LNCaP clone FGC (cell line): ENCODE results near the gene MTR.

Experiments used
- DNase-seq: peaks from one replicate; pipeline ENCODE4 v3.0.0-alpha.2; 2011; ENCODE audit warnings: low read depth
- H3K4me3 ChIP-seq: 2 replicates; pipeline ENCODE4 v1.5.1; 2011; ENCODE audit warnings: mild to moderate bottlenecking, low read depth, low read length, control low read depth
- CTCF ChIP-seq: IDR thresholded peaks from 2 replicates; pipeline ENCODE4 v1.5.1; 2012; ENCODE audit warnings: mild to moderate bottlenecking; ENCODE audit not compliant: control insufficient read depth, insufficient read depth; ENCODE audit errors: extremely low read depth

MTR gene

GRCh38 chr1:236751935-236752334 is 43.2 kb upstream of the MTR start:
- H3K4me3 ChIP-seq: no peak overlapping the region
- no peak for TF ChIP-seq CTCF
- no peak for DNase-seq

GRCh38 chr1:236753516-236753915 is 41.6 kb upstream of the MTR start:
- no peak for DNase-seq
- no peak overlapping the region for H3K4me3 ChIP-seq
- TF ChIP-seq CTCF: peak; percentile 85

- no peak for TF ChIP-seq CTCF
- DNase-seq: no peak
- no peak overlapping the region for H3K4me3 ChIP-seq
Measured at GRCh38 chr1:236753964-236754363, 41.1 kb upstream of the MTR start.

GRCh38 chr1:236754525-236755210 is 40.4 kb upstream of the MTR start:
- DNase-seq: no peak
- no peak overlapping the region for H3K4me3 ChIP-seq

GRCh38 chr1:236757640-236758039 is 37.5 kb upstream of the MTR start:
- DNase-seq: no peak
- no peak for TF ChIP-seq CTCF
- H3K4me3 ChIP-seq: no peak overlapping the region

More at GRCh38 chr1:236754525-236755210, 40.4 kb upstream of the MTR start:
- TF ChIP-seq CTCF: no peak

- no peak for DNase-seq
- peak; percentile 61 for TF ChIP-seq CTCF
- H3K4me3 ChIP-seq: no peak overlapping the region
Measured at GRCh38 chr1:236759252-236759859, 35.7 kb upstream of the MTR start.

GRCh38 chr1:236760480-236760879 is 34.6 kb upstream of the MTR start:
- H3K4me3 ChIP-seq: no peak overlapping the region
- no peak for TF ChIP-seq CTCF
- no peak for DNase-seq
